OCI-LY1 (cell line): ENCODE results near the gene GNG12.
"Not testable (repeated sequence)": the region's sequence is repeated elsewhere in the genome, so short reads cannot be mapped to it uniquely, and the experiment has no call there.

Experiments used
- CTCF ChIP-seq: fragments of 200-600 bp; sonication (generic), shearing (Covaris generic); IDR thresholded peaks from 2 replicates; pipeline ENCODE4 v1.5.1; 2017; ENCODE audit warnings: mild to moderate bottlenecking, antibody characterized with exemption, low read length, moderate library complexity, mixed read lengths
- EZH2 ChIP-seq: fragments of 200-600 bp; sonication (generic), shearing (Covaris generic); IDR thresholded peaks from 2 replicates; pipeline ENCODE4 v1.8.0; 2017; ENCODE audit warnings: borderline replicate concordance, mixed run types, mild to moderate bottlenecking, antibody characterized with exemption, low read length, moderate library complexity, mixed read lengths

DNA sequence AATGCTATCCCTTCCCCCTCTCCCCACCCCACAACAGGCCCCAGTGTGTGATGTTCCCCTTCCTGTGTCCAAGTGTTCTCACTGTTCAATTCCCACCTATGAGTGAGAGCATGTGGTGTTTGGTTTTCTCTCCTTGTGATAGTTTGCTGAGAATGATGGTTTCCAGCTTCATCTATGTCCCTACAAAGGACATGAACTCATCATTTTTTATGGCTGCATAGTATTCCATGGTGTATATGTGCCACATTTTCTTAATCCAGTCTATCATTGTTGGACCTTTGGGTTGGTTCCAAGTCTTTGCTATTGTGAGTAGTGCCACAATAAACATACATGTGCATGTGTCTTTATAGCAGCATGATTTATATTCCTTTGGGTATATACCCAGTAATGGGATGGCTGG is 168.0 kb downstream of the GNG12 start:
- not testable (repeated sequence) for TF ChIP-seq CTCF, EZH2
